ENCODE results near the gene PPP3CB.
A peak's percentile ranks its signal among the peaks of the same experiment; 100 is the strongest.

The PPP3CB gene

GRCh38 chr10:73509695-73510094 lies 13.9 kb upstream of the PPP3CB start:
- TF ChIP-seq CTCF (IDR thresholded peaks at IDR 0.05; ENCODE audit: low read depth, low read length) = no peak
- no peak for TF ChIP-seq MAX (IDR thresholded peaks at IDR 0.05; ENCODE audit: low read depth, low read length)
- TF ChIP-seq POLR2A (IDR thresholded peaks at IDR 0.05; ENCODE audit: extremely low read depth, insufficient read length) = no peak
- TF ChIP-seq MYC (IDR thresholded peaks at IDR 0.05; ENCODE audit: low read depth, low read length) = no peak
- no peak for DNase-seq (ENCODE audit: low read depth)
- H3K4me3 ChIP-seq (ENCODE audit: low read depth, low read length) = no peak overlapping the region

GRCh38 chr10:73506491-73506890 lies 10.7 kb upstream of the PPP3CB start:
- TF ChIP-seq MAX (IDR thresholded peaks at IDR 0.05; ENCODE audit: low read depth, low read length) = no peak
- no peak for TF ChIP-seq CTCF (IDR thresholded peaks at IDR 0.05; ENCODE audit: low read depth, low read length)
- TF ChIP-seq MYC (IDR thresholded peaks at IDR 0.05; ENCODE audit: low read depth, low read length) = no peak
- no peak for TF ChIP-seq POLR2A (IDR thresholded peaks at IDR 0.05; ENCODE audit: extremely low read depth, insufficient read length)
- DNase-seq (ENCODE audit: low read depth) = no peak
- no peak overlapping the region for H3K4me3 ChIP-seq (ENCODE audit: low read depth, low read length)

GRCh38 chr10:73506074-73506473 lies 10.2 kb upstream of the PPP3CB start:
- no peak for TF ChIP-seq MYC (IDR thresholded peaks at IDR 0.05; ENCODE audit: low read depth, low read length)
- no peak for TF ChIP-seq MAX (IDR thresholded peaks at IDR 0.05; ENCODE audit: low read depth, low read length)
- no peak for TF ChIP-seq CTCF (IDR thresholded peaks at IDR 0.05; ENCODE audit: low read depth, low read length)
- no peak for TF ChIP-seq POLR2A (IDR thresholded peaks at IDR 0.05; ENCODE audit: extremely low read depth, insufficient read length)
- DNase-seq (ENCODE audit: low read depth) = no peak
- no peak overlapping the region for H3K4me3 ChIP-seq (ENCODE audit: low read depth, low read length)

- TF ChIP-seq MYC (IDR thresholded peaks at IDR 0.05; ENCODE audit: low read depth, low read length) (no peak), CTCF (IDR thresholded peaks at IDR 0.05; ENCODE audit: low read depth, low read length) (no peak), MAX (IDR thresholded peaks at IDR 0.05; ENCODE audit: low read depth, low read length) (no peak), POLR2A (IDR thresholded peaks at IDR 0.05; ENCODE audit: extremely low read depth, insufficient read length) (no peak)
- H3K4me3 ChIP-seq (ENCODE audit: low read depth, low read length) = no peak overlapping the region
- DNase-seq (ENCODE audit: low read depth) = no peak
These were observed 7.2 kb upstream of the PPP3CB start for GRCh38 chr10:73503037-73503436.

- H3K4me3 ChIP-seq (ENCODE audit: low read depth, low read length) = no peak overlapping the region
- TF ChIP-seq CTCF (IDR thresholded peaks at IDR 0.05; ENCODE audit: low read depth, low read length) (no peak), POLR2A (IDR thresholded peaks at IDR 0.05; ENCODE audit: extremely low read depth, insufficient read length) (no peak), MAX (IDR thresholded peaks at IDR 0.05; ENCODE audit: low read depth, low read length) (no peak), MYC (IDR thresholded peaks at IDR 0.05; ENCODE audit: low read depth, low read length) (no peak)
- DNase-seq (ENCODE audit: low read depth) = peak; percentile 37
These were observed 5.8 kb upstream of the PPP3CB start for GRCh38 chr10:73501651-73502050.

GRCh38 chr10:73497623-73498022 lies 1.8 kb upstream of the PPP3CB start:
- DNase-seq (ENCODE audit: low read depth) = no peak
- H3K4me3 ChIP-seq (ENCODE audit: low read depth, low read length) = no peak overlapping the region
- TF ChIP-seq MYC (IDR thresholded peaks at IDR 0.05; ENCODE audit: low read depth, low read length) (no peak), POLR2A (IDR thresholded peaks at IDR 0.05; ENCODE audit: extremely low read depth, insufficient read length) (no peak), CTCF (IDR thresholded peaks at IDR 0.05; ENCODE audit: low read depth, low read length) (no peak), MAX (IDR thresholded peaks at IDR 0.05; ENCODE audit: low read depth, low read length) (no peak)
